Measurements from ENCODE around the gene CATSPER4.

CATSPER4 gene

DNA sequence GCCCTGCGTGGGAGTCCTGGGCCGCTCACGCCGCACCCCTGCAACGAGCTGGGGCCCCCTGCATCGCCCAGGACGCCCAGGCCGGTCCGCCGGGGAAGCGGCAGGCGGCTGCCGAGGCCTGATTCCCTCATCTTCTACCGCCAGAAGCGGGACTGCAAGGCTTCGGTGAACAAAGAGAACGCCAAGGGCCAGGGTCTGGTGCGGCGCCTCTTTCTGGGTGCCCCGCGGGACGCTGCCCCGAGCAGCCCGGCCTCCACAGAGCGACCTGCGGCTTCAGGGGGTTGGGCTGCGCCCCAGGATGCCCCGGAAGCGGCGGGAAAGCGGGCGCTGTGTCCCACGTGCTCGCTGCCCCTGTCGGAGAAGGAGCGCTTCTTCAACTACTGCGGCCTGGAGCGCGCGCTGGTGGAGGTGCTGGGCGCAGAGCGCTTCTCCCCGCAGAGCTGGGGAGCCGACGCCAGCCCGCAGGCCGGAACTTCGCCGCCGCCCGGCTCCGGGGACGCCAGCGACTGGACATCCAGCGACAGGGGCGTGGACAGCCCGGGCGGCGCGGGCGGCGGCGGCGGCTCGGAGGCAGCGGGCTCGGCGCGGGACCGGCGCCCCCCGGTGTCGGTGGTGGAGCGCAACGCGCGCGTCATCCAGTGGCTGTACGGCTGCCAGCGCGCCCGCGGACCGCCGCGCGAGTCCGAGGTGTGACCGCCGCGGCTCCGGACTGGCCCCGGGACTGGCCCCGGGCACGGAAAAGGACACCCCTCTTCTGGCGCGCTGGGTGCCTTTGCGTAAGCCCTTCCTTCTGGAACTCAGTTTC lies 28.8 kb upstream of the CATSPER4 start:
- no peak for DNase-seq (ENCODE audit: low spot score in 2 of 2)

DNA sequence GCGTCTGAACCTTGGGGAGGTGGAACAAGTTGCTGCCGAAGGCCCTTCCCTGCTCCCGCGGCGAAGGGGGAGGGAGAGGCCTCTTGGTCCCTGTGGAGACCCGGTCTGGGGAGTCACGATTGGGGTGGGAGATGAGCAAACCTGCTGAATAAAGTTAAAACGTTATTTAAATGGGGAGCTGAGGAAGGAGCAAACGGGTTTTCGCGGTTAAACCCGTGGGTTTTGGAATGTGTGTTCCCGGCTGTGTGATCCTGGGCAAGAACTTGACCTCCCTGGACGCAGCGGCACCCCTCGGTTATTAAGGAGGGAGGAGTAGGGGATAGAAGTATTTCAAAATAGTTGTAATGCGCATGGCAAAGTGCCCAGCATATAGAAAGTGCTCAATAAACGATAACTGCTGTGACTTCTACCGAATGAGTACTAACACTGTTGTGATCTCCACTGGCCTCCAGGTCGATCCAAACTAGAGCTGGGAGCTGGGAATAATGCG lies 28.1 kb upstream of the CATSPER4 start:
- Mint-ChIP-seq H3K27ac (no peak overlapping the region), H3K4me3 (peak overlapping the region; percentile 43), H3K36me3 (no peaks in the 10 kb centered on the region), H3K4me1 (peaks cover 22% of the 10 kb centered on the region), H3K9me3 (no peaks in the 10 kb centered on the region)
- ATAC-seq: no peak
- no peak for DNase-seq (ENCODE audit: low spot score in 2 of 2)

More for the DNA sequence above, 28.8 kb upstream of the CATSPER4 start:
- H3K9me3 Mint-ChIP-seq: no peaks in the 10 kb centered on the region
- ATAC-seq: peak; percentile 50
- no peak overlapping the region for H3K27ac Mint-ChIP-seq
- peak overlapping the region; percentile 43 for H3K4me3 Mint-ChIP-seq
- H3K4me1 Mint-ChIP-seq: peaks cover 17% of the 10 kb centered on the region
- no peaks in the 10 kb centered on the region for H3K36me3 Mint-ChIP-seq

DNA sequence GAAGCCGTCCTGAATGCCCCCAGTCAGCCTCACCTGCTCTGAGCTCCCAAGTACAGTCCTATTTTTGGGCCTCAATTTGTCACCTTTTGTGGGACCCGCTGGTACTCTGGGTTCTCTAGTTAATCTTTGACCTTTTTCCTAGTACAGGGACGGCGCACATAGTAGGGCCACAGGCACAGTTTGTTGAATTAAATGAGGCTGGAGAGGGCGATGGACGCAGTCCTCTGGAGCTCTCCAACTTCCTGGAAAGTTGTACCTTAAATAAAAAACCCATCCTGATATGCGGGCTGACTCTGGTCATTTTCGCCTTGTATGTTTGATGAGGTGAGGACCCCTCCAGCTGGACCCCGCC lies 26.7 kb upstream of the CATSPER4 start:
- no peak for DNase-seq (ENCODE audit: low spot score in 2 of 2)
- ATAC-seq: no peak
- Mint-ChIP-seq H3K36me3 (no peaks in the 10 kb centered on the region), H3K27ac (no peak overlapping the region), H3K4me1 (peaks cover 22% of the 10 kb centered on the region), H3K9me3 (no peaks in the 10 kb centered on the region), H3K4me3 (peak overlapping the region; percentile 51)

DNA sequence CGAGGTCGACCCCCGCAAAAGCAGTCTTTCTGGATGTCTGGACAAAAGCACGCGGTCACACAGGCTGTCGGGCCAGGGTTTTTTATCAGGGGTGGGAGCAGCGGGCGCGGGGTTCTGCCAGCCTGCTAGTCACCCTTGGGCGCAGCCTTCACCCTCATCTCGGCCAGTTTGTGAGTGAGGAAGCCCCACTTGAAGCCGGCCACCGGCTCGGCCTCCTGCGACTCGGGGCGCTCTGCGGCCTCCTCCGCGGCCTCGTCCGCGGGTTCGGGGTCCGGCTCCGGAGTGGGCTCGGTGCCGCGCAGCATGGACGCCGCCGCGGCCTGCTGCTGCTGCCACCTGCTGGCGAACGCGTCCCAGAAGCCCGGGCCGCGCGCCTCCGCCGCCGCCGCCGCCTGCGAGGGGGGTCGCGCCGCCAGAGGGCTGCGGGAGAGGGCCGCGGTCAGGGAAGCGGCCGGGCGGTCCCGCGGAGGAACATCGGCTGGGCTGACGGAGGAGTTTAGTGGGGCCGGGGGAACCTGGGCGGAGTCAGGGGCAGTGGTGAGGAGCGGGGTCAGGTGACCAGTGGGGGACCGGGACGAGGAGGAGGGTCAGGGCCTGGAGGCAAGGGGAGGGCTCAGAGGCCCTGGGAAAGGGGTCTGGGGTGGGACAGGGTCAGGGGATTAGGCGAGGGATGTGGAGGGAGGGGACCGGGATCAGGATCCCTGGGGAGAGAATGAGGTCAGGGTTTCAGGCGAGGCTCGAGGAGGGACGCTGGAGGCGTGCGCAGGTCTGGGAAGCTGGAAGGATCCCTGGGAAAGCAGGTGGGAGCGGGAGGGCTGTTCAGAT lies 26.2 kb upstream of the CATSPER4 start:
- Mint-ChIP-seq H3K9me3 (no peaks in the 10 kb centered on the region), H3K4me1 (peaks cover 22% of the 10 kb centered on the region), H3K36me3 (no peaks in the 10 kb centered on the region), H3K27ac (no peak overlapping the region), H3K4me3 (peak overlapping the region; percentile 51)
- DNase-seq (ENCODE audit: low spot score in 2 of 2) (peak; percentile 60 to 81), ATAC-seq (peak; percentile 69)

DNA sequence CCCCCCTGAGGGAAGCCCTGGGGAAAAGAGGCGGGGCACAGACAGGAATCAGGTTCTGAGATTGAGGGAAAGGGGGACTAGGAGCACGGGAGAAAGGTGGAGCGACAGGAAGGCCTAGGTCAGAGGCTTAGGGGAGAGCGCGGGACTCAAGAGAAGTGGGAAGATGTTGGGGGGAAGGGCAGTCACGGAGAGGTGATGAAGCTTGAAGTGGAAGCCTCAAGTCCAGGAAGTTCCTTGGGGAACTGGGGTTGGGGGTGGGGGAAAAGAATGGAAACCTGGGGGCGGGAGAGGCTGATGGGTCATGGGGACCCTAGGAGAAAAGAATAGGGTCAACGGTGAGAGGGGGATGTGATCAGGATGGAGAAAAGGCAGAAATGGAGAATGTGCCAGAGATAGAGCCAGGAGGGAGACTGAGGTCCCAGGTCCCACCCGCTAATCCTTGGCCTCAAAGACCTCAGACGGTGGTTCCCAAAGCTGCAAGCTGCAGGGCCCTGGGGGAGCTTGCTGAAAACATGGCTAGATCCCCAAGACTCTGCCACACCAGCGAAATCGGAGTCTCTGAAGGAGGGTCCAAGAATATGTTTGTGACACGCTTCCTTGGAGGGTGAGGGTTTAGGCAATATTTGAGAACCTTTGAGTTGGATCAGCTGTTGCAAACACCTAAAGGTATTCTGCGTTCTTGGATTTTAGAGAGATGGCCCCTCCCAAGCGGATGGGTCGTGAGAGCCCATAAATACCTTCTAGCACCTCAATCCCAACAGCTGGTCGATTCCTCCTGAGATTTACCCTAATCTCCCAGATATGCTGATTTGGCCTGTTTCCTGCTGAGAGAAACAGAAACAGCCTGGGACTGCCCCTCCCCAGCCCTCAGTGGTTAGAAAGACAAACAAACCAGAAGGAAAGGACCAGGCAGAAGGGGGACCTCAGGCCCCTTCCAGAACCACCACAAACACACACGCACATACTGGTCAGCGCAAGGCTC lies 25.2 kb upstream of the CATSPER4 start:
- H3K27ac Mint-ChIP-seq: no peak overlapping the region
- H3K36me3 Mint-ChIP-seq: no peaks in the 10 kb centered on the region
- H3K4me1 Mint-ChIP-seq: peaks cover 23% of the 10 kb centered on the region
- ATAC-seq (no peak), DNase-seq (ENCODE audit: low spot score in 2 of 2) (no peak)
- H3K9me3 Mint-ChIP-seq: no peaks in the 10 kb centered on the region
- peak overlapping the region; percentile 51 for H3K4me3 Mint-ChIP-seq

DNA sequence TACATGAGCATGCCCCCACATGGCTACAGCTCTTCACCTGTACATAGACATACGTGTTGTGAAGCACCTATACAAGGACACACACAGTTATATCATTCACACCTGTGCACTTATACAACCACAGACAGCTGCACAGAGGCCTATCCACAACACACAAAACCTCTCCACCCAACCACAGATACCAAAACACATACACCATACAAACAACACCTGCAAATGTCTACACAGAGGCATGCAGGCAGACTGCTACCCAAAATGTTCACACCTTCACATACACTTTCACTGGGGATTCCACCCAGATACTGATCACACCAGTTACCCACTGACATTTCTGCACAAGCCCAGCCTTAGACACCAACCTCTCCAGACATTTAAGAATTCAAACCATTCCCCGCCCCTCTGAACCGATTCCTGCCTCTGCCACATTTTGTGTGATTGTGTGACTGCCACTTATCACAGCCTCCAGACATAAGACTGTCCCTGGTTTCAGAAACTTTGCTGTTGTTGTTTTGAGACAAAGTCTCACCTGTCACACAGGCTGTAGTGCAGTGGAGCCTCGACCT lies 23.6 kb upstream of the CATSPER4 start:
- Mint-ChIP-seq H3K4me3 (no peak overlapping the region), H3K36me3 (no peaks in the 10 kb centered on the region), H3K4me1 (peaks cover 36% of the 10 kb centered on the region), H3K27ac (no peak overlapping the region), H3K9me3 (no peaks in the 10 kb centered on the region)
- ATAC-seq: no peak
- no peak for DNase-seq (ENCODE audit: low spot score in 2 of 2)

DNA sequence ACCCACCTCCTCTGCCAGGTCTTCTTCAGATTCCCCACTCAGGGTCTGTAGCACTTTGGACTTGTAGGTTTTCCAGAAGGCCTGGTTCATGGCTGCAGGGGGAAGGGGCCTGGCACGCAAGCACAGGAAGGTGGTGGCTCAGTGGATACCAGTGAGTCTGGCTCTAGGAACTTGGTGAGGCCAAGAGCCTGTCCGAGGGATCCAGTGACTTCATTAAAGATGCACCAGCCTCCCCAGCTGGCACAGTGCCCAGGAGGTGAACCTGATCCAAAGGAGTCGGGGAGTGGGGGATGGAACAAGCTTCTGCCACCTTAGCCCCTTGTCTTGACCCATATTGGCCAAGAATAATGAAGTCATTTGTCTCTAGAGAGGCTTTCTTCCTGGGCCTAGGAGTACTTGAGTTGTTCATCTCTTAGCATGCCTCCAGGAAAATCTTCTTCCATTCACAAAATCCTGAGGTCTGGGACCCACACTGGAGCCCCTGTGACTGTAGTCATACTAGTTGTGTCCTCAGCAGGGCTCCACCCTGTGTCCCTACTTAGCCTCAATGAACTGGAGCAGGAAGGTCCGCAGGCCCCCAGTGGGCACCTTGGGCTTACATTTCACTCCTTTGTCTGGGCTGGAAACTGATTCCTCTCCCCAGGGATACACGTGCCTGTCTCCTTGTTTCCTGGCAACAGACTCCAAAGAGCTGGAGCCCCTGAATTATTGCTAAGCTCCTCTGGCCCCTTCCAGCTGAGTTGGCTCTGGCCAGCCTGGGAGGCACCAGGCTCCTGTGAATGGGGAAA lies 21.8 kb upstream of the CATSPER4 start, which contains the start of gene C1orf232:
Gene C1orf232 (minus strand): TSS at position 554 of the 788 bp plus-strand sequence. CDS start 464 bp downstream, at position 90.
- Mint-ChIP-seq H3K36me3 (no peaks in the 10 kb centered on the region), H3K4me1 (peaks cover 31% of the 10 kb centered on the region), H3K27ac (peak within 1 kb of the TSS; percentile 90), H3K4me3 (peak within 1 kb of the TSS; percentile 84), H3K9me3 (no peaks in the 10 kb centered on the region)
- ATAC-seq (no peak), DNase-seq (ENCODE audit: low spot score in 2 of 2) (no peak)

DNA sequence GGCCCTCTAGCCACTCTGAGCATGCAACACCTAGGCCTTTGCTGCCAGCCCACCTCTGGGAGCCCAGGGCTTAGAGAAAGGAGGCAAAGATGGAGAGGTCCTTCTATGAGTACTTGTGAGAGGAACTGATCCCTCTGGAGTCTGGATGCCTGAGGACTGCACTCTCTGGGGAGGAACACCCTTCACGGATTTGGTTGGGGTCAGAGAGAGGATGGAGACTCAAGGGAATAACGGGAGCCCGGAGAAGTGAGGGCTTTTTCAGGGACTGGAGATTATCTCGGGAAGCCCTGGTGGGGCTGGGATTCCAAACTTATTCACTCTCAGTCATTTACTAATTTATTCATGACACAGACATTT lies 21.2 kb upstream of the CATSPER4 start:
- H3K4me3 Mint-ChIP-seq: peak overlapping the region; percentile 84
- no peak for DNase-seq (ENCODE audit: low spot score in 2 of 2)
- H3K36me3 Mint-ChIP-seq: no peaks in the 10 kb centered on the region
- peaks cover 31% of the 10 kb centered on the region for H3K4me1 Mint-ChIP-seq
- ATAC-seq: no peak
- H3K27ac Mint-ChIP-seq: peak overlapping the region; percentile 90
- H3K9me3 Mint-ChIP-seq: no peaks in the 10 kb centered on the region

DNA sequence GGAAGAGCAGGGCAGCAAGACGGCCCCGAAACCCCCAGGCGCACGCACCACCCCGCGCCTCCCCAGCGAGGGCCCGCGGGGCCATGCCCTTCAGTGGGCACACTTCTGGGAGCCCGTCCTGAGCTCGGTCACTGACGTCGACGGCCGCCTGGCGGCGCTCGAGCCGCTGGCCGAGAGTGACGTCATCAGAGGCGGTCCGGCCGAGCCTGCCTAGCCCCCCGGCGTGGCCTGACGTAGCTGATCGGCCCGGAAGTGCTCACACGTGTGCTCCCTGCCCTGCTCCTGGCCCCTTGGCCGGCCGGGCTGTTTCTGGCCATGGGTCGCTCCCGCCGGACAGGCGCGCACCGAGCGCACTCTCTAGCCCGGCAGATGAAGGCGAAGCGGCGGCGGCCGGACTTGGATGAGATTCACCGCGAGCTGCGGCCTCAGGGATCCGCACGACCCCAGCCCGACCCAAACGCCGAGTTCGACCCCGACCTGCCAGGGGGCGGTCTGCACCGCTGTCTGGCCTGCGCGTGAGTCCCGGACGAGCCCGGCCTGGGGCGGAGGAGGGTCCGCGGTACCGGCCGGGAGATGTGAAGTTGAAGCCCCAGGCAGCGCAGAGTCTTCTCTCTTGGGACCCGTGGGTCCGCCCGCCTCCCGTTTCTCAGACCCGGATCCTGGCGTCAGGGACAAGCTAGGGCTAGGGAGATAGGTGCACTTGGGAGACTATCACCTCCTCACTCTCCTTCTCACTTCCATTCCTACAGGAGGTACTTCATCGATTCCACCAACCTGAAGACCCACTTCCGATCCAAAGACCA lies 20.5 kb upstream of the CATSPER4 start, which contains the start of gene ZNF593:
Gene ZNF593 (plus strand): TSS at position 240 of the 803 bp plus-strand sequence. CDS start 76 bp downstream, at position 316.
- ATAC-seq (peak; percentile 96), DNase-seq (ENCODE audit: low spot score in 2 of 2) (peak; percentile 93 to 95)
- peak within 1 kb of the TSS; percentile 84 for H3K4me3 Mint-ChIP-seq
- H3K36me3 Mint-ChIP-seq: no peaks in the 10 kb centered on the region
- H3K9me3 Mint-ChIP-seq: no peaks in the 10 kb centered on the region
- peak within 1 kb of the TSS; percentile 90 for H3K27ac Mint-ChIP-seq
- peaks cover 26% of the 10 kb centered on the region for H3K4me1 Mint-ChIP-seq

DNA sequence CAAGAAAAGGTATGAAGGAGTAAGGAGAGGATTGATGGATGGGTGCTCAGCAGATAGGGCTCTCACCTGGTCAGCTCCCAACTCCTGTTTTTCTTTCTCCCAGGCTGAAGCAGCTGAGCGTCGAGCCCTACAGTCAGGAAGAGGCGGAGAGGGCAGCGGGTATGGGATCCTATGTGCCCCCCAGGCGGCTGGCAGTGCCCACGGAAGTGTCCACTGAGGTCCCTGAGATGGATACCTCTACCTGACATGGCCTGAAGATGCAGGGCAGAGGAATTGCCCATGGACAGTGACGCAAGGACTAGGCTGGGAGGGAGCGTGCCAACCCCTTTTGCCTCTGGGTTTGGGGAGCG lies 20.0 kb upstream of the CATSPER4 start:
- peaks cover 22% of the 10 kb centered on the region for H3K4me1 Mint-ChIP-seq
- no peak for ATAC-seq
- no peaks in the 10 kb centered on the region for H3K9me3 Mint-ChIP-seq
- H3K27ac Mint-ChIP-seq: peak overlapping the region; percentile 90
- no peak for DNase-seq (ENCODE audit: low spot score in 2 of 2)
- no peaks in the 10 kb centered on the region for H3K36me3 Mint-ChIP-seq
- peak overlapping the region; percentile 84 for H3K4me3 Mint-ChIP-seq

DNA sequence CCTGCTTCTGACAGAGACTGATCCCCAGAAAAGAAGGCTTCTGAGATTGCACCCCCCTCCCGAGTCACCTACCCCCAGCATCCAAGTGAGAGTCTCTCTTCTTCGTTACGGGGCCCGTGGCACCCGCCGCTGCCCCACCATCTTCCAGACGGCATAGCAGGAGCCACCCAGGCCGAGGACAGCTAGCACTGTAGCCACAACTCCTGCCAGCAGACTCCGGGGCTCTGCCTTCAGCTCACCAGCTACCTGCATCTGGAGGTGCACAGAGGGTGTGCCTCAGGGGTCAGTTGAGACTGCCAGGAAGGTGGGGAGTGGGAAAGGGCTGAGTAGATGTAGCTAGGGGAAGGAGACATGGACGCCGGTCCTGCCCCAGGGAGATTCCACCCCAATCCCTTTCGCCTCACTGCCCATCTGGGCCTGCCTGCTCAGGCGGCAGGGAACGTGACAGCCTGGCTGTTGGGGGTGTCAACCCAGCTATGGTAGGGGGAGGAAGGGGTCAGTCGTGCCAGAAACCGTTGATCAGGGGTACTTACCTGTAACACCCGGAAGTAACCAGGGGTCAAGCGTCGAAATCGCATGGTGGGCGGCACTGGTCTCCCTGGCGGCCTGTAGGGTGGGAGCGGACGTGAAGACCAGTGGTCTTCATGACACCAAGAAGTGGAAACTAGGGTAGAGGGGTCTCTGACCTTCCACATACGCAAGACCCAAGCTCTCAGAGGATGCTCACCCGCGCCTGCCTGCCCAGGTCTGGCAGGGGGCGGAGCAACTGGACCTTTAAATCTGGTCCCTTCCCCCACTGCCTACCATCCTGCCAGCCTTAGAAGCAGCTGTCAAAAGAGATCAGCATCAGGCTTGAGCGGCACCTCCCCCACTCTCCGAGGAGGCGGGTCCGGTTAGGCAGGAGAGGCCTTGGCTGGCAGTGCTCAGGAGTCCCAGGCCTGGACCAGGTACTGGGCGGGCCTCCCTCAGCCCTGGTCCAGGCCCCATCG lies 19.0 kb upstream of the CATSPER4 start, which contains the start of gene ZNF593OS:
Gene ZNF593OS (minus strand): TSS at position 749 of the 989 bp plus-strand sequence. CDS start 171 bp downstream, at position 578.
- Mint-ChIP-seq H3K27ac (peak within 1 kb of the TSS; percentile 90), H3K4me1 (peaks cover 22% of the 10 kb centered on the region), H3K4me3 (peak within 1 kb of the TSS; percentile 84), H3K36me3 (no peaks in the 10 kb centered on the region), H3K9me3 (no peaks in the 10 kb centered on the region)
- no peak for DNase-seq (ENCODE audit: low spot score in 2 of 2)
- ATAC-seq: no peak

DNA sequence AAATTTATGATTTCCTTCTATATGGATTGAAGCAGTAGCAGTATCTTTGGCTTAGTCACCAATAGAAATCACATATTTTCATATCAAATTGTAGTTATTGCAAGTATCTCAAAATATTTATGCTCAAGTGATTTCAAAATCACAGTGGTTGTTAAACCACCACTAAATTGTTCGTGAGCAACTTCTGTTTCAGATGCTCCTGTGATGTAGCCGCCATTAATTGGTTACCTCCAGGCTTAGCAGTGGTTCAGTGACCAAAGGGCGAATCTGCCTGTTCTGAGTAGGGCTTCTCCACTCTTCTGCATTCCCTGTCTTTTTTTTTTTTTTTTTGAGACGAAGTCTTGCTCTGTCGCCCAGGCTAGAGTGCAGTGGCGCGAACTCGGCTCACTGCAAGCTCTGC lies 15.1 kb upstream of the CATSPER4 start:
- H3K4me3 Mint-ChIP-seq: no peak overlapping the region
- peaks cover 11% of the 10 kb centered on the region for H3K4me1 Mint-ChIP-seq
- no peaks in the 10 kb centered on the region for H3K36me3 Mint-ChIP-seq
- ATAC-seq (no peak), DNase-seq (ENCODE audit: low spot score in 2 of 2) (no peak)
- no peak overlapping the region for H3K27ac Mint-ChIP-seq
- no peaks in the 10 kb centered on the region for H3K9me3 Mint-ChIP-seq

Measured in stimulated activated effector memory CD8-positive, alpha-beta T cell treated with anti-CD3 and anti-CD28 coated beads, Interleukin-12 subunit alpha, Interleukin-12 subunit beta, amount 100 ng/mL, for 72 hours (primary cell).